ENCODE measurements around the gene TJP2.

TJP2 gene

DNA sequence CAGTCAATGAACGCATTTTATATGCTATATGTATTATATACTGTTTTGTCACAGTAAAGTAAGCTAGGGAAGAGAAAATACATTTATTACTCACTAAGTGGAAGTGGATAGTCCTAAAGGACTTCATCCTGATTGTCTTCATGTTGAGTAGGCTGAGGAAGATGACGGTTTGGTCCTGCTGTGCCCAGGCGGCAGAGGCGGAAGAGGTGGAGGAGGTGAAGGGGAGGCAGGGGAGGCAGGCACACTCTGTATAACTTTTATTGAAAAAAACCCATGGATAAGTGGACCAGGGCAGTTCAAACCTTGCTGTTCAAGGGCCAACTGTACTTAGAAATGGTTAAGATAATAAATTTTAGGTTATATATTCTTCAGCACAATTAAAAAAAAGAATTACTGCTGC lies 28.5 kb downstream of the TJP2 start:
- no peak overlapping the region for H3K9ac ChIP-seq (ENCODE audit: low read length)
- peaks cover 93% of the 10 kb centered on the region for H3K79me2 ChIP-seq (ENCODE audit: low read length)
- H3K27me3 ChIP-seq (ENCODE audit: low read depth, low read length): no peaks in the 10 kb centered on the region
- H3K27ac ChIP-seq (ENCODE audit: low read length): no peak overlapping the region
- H3K9me3 ChIP-seq (ENCODE audit: insufficient read depth, low read length): no peaks in the 10 kb centered on the region
- peaks cover 89% of the 10 kb centered on the region for H4K20me1 ChIP-seq (ENCODE audit: insufficient read depth, low read length)
- H3K4me1 ChIP-seq (ENCODE audit: low read length): no peaks in the 10 kb centered on the region
- no peak overlapping the region for H2AFZ ChIP-seq (ENCODE audit: low read depth, low read length)
- H3K4me3 ChIP-seq (ENCODE audit: low read length): no peak overlapping the region
- peaks cover 3% of the 10 kb centered on the region for H3K36me3 ChIP-seq (replicated peaks; ENCODE audit: low read depth, low read length)
- H3K4me2 ChIP-seq (ENCODE audit: low read length): no peak overlapping the region
- TF ChIP-seq, protein P1, sequence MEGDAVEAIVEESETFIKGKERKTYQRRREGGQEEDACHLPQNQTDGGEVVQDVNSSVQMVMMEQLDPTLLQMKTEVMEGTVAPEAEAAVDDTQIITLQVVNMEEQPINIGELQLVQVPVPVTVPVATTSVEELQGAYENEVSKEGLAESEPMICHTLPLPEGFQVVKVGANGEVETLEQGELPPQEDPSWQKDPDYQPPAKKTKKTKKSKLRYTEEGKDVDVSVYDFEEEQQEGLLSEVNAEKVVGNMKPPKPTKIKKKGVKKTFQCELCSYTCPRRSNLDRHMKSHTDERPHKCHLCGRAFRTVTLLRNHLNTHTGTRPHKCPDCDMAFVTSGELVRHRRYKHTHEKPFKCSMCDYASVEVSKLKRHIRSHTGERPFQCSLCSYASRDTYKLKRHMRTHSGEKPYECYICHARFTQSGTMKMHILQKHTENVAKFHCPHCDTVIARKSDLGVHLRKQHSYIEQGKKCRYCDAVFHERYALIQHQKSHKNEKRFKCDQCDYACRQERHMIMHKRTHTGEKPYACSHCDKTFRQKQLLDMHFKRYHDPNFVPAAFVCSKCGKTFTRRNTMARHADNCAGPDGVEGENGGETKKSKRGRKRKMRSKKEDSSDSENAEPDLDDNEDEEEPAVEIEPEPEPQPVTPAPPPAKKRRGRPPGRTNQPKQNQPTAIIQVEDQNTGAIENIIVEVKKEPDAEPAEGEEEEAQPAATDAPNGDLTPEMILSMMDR (IDR thresholded peaks at IDR 0.05; ENCODE audit: low read depth, low read length): no peak
- no peak for TF ChIP-seq EZH2phosphoT487 (IDR thresholded peaks at IDR 0.05; ENCODE audit: low read depth)

DNA sequence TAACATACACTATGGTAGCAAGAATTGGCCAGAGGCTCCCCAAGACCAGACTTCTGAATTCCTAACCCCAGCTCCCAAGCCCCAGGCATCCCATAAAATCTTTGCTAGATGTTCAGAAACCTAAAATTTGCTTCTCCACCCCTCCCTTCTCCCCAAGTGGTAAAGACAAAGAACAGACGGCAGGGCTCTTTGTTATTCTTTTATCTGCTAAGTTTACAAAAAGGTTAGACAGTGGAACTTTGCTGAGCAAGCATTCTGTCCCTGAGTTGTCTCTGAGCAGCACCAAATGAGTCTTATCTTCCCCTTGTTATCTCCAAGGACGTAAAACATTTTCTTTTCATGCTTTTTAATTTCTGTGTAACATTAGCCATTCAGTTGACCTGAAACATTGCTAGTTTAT lies 30.2 kb downstream of the TJP2 start:
- Histone ChIP-seq H3K79me2 (ENCODE audit: low read length) (peaks cover 94% of the 10 kb centered on the region), H3K9ac (ENCODE audit: low read length) (no peak overlapping the region), H4K20me1 (ENCODE audit: insufficient read depth, low read length) (peaks cover 80% of the 10 kb centered on the region), H2AFZ (ENCODE audit: low read depth, low read length) (no peak overlapping the region), H3K27me3 (ENCODE audit: low read depth, low read length) (no peaks in the 10 kb centered on the region), H3K9me3 (ENCODE audit: insufficient read depth, low read length) (no peaks in the 10 kb centered on the region), H3K36me3 (replicated peaks; ENCODE audit: low read depth, low read length) (peaks cover 3% of the 10 kb centered on the region), H3K4me2 (ENCODE audit: low read length) (no peak overlapping the region), H3K27ac (ENCODE audit: low read length) (no peak overlapping the region), H3K4me3 (ENCODE audit: low read length) (no peak overlapping the region), H3K4me1 (ENCODE audit: low read length) (no peaks in the 10 kb centered on the region)
- TF ChIP-seq, protein P1 (IDR thresholded peaks at IDR 0.05; ENCODE audit: low read depth, low read length): no peak
- no peak for TF ChIP-seq EZH2phosphoT487 (IDR thresholded peaks at IDR 0.05; ENCODE audit: low read depth)

DNA sequence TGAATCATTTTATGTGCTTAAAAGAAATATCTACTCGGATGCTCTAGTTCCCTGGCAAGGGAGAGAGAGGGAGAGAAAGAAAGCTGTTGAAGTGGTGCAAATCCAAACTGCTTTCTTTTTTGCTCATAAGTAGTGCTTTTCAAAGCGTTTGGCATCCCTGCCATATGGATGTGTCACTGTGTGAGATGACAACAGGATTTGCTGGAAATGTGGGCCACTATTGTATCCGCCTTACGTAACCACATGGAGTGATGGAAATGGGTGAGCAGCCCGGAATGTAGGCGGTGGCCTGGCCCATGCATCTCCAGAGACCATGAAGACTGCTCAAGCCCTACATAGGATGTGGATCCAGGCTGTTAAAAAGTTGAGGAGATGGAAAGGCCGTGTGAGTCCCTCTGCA lies 30.8 kb downstream of the TJP2 start:
- Histone ChIP-seq H3K36me3 (replicated peaks; ENCODE audit: low read depth, low read length) (peaks cover 3% of the 10 kb centered on the region), H3K9me3 (ENCODE audit: insufficient read depth, low read length) (no peaks in the 10 kb centered on the region), H2AFZ (ENCODE audit: low read depth, low read length) (no peak overlapping the region), H3K27ac (ENCODE audit: low read length) (no peak overlapping the region), H3K79me2 (ENCODE audit: low read length) (peaks cover 92% of the 10 kb centered on the region), H3K4me1 (ENCODE audit: low read length) (no peaks in the 10 kb centered on the region), H4K20me1 (ENCODE audit: insufficient read depth, low read length) (peaks cover 78% of the 10 kb centered on the region), H3K4me2 (ENCODE audit: low read length) (no peak overlapping the region), H3K27me3 (ENCODE audit: low read depth, low read length) (no peaks in the 10 kb centered on the region), H3K4me3 (ENCODE audit: low read length) (no peak overlapping the region), H3K9ac (ENCODE audit: low read length) (no peak overlapping the region)
- TF ChIP-seq, protein P1 (IDR thresholded peaks at IDR 0.05; ENCODE audit: low read depth, low read length): no peak
- no peak for TF ChIP-seq EZH2phosphoT487 (IDR thresholded peaks at IDR 0.05; ENCODE audit: low read depth)

DNA sequence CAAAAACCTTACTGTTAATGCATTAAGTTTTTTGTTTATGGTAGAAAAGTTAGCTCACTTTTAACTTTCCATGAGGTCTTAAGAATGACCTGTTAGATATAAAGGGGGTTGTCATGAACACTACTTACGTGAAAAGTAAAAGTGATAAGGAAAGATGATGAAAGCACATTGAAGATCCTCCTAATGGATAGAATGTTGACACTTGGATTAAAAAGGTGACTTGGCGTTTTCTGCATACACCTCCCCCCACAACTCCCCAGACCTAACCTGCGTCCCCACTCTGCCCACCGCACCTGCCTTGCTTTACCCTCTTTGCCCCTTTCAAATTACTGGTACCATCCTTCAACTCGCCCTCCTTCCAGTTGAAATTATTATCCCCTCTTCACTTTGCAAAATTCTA lies 32.0 kb downstream of the TJP2 start:
- TF ChIP-seq, protein P1 (IDR thresholded peaks at IDR 0.05; ENCODE audit: low read depth, low read length): no peak
- no peak for TF ChIP-seq EZH2phosphoT487 (IDR thresholded peaks at IDR 0.05; ENCODE audit: low read depth)
- H3K9me3 ChIP-seq (ENCODE audit: insufficient read depth, low read length): no peaks in the 10 kb centered on the region
- H3K4me1 ChIP-seq (ENCODE audit: low read length): no peaks in the 10 kb centered on the region
- H3K27ac ChIP-seq (ENCODE audit: low read length): no peak overlapping the region
- no peak overlapping the region for H2AFZ ChIP-seq (ENCODE audit: low read depth, low read length)
- H3K79me2 ChIP-seq (ENCODE audit: low read length): peaks cover 91% of the 10 kb centered on the region
- H3K27me3 ChIP-seq (ENCODE audit: low read depth, low read length): no peaks in the 10 kb centered on the region
- no peak overlapping the region for H3K4me2 ChIP-seq (ENCODE audit: low read length)
- H3K36me3 ChIP-seq (replicated peaks; ENCODE audit: low read depth, low read length): peaks cover 3% of the 10 kb centered on the region
- H3K4me3 ChIP-seq (ENCODE audit: low read length): no peak overlapping the region
- no peak overlapping the region for H3K9ac ChIP-seq (ENCODE audit: low read length)
- H4K20me1 ChIP-seq (ENCODE audit: insufficient read depth, low read length): peaks cover 74% of the 10 kb centered on the region
